ENCODE data around the gene TOMM40.
"Not testable (repeated sequence)": the region's sequence is repeated elsewhere in the genome, so short reads cannot be mapped to it uniquely, and the experiment has no call there.

The TOMM40 gene

DNA sequence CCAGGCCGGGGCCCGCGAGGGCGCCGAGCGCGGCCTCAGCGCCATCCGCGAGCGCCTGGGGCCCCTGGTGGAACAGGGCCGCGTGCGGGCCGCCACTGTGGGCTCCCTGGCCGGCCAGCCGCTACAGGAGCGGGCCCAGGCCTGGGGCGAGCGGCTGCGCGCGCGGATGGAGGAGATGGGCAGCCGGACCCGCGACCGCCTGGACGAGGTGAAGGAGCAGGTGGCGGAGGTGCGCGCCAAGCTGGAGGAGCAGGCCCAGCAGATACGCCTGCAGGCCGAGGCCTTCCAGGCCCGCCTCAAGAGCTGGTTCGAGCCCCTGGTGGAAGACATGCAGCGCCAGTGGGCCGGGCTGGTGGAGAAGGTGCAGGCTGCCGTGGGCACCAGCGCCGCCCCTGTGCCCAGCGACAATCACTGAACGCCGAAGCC, 17.8 kb downstream of the TOMM40 start:
- Histone ChIP-seq H4K8ac (ENCODE audit: low read depth, low read length) (no peak overlapping the region), H3K23ac (ENCODE audit: low read length) (no peak overlapping the region), H3K4me1 (ENCODE audit: control insufficient read depth in 1 of 2, insufficient read depth in 2 of 2, low read length in 2 of 2) (peaks cover 8 to 12% of the 10 kb centered on the region in 2 experiments), H3K79me2 (ENCODE audit: control insufficient read depth, insufficient read depth, low read length, poor library complexity) (peaks cover 4% of the 10 kb centered on the region), H3K18ac (ENCODE audit: low read length) (no peak overlapping the region), H3K36me3 (ENCODE audit: control insufficient read depth in 1 of 2, insufficient read depth in 2 of 2, low read length in 2 of 2) (peaks cover 24 to 26% of the 10 kb centered on the region in 2 experiments), H3K9me3 (ENCODE audit: insufficient read depth, low read depth, low read length) (no peaks in the 10 kb centered on the region), H3K79me1 (ENCODE audit: low read length) (peaks cover 10% of the 10 kb centered on the region), H2BK120ac (ENCODE audit: insufficient read depth, low read length, poor library complexity) (no peak overlapping the region), H3K27ac (ENCODE audit: low read depth, low read length) (no peak overlapping the region), H3K4me3 (ENCODE audit: low read depth, low read length) (no peak overlapping the region), H4K12ac (ENCODE audit: low read depth, low read length) (no peak overlapping the region), H2BK5ac (ENCODE audit: low read depth, low read length, poor library complexity) (no peak overlapping the region), H2AFZ (ENCODE audit: insufficient read depth, low read length, poor library complexity) (no peak overlapping the region), H4K91ac (ENCODE audit: low read depth, low read length) (no peak overlapping the region), H3K27me3 (ENCODE audit: insufficient read depth, low read length) (no peaks in the 10 kb centered on the region), H3K9ac (ENCODE audit: low read length) (no peak overlapping the region), H2BK12ac (ENCODE audit: low read length) (no peak overlapping the region), H2AK5ac (ENCODE audit: low read length) (no peak overlapping the region), H3K4ac (ENCODE audit: low read depth, low read length) (no peak overlapping the region), H3K14ac (ENCODE audit: low read length) (no peak overlapping the region), H3K4me2 (ENCODE audit: low read length) (no peak overlapping the region)
- WGBS (ENCODE audit: extremely low coverage, insufficient coverage, insufficient read length) = no CpG with 5 or more reads among the region's 44 CpGs
- no peak for DNase-seq

- Histone ChIP-seq H3K9me3 (ENCODE audit: insufficient read depth, low read depth, low read length) (no peaks in the 10 kb centered on the region), H3K4ac (ENCODE audit: low read depth, low read length) (no peak overlapping the region), H3K4me3 (ENCODE audit: low read depth, low read length) (no peak overlapping the region), H3K79me1 (ENCODE audit: low read length) (peaks cover 15% of the 10 kb centered on the region), H4K12ac (ENCODE audit: low read depth, low read length) (no peak overlapping the region), H3K4me2 (ENCODE audit: low read length) (no peak overlapping the region), H4K8ac (ENCODE audit: low read depth, low read length) (no peak overlapping the region), H2BK120ac (ENCODE audit: insufficient read depth, low read length, poor library complexity) (no peak overlapping the region), H3K27me3 (ENCODE audit: insufficient read depth, low read length) (no peaks in the 10 kb centered on the region), H3K79me2 (ENCODE audit: control insufficient read depth, insufficient read depth, low read length, poor library complexity) (peaks cover 4% of the 10 kb centered on the region), H3K14ac (ENCODE audit: low read length) (no peak overlapping the region), H3K27ac (ENCODE audit: low read depth, low read length) (no peak overlapping the region), H3K36me3 (ENCODE audit: control insufficient read depth in 1 of 2, insufficient read depth in 2 of 2, low read length in 2 of 2) (peaks cover 24 to 26% of the 10 kb centered on the region in 2 experiments), H3K23ac (ENCODE audit: low read length) (no peak overlapping the region), H2AFZ (ENCODE audit: insufficient read depth, low read length, poor library complexity) (no peak overlapping the region), H3K4me1 (ENCODE audit: control insufficient read depth in 1 of 2, insufficient read depth in 2 of 2, low read length in 2 of 2) (peaks cover 8 to 19% of the 10 kb centered on the region in 2 experiments), H2BK12ac (ENCODE audit: low read length) (no peak overlapping the region), H2BK5ac (ENCODE audit: low read depth, low read length, poor library complexity) (no peak overlapping the region), H4K91ac (ENCODE audit: low read depth, low read length) (no peak overlapping the region), H3K9ac (ENCODE audit: low read length) (no peak overlapping the region), H2AK5ac (ENCODE audit: low read length) (no peak overlapping the region), H3K18ac (ENCODE audit: low read length) (no peak overlapping the region)
- WGBS (ENCODE audit: extremely low coverage, insufficient coverage, insufficient read length) = no CpG with 5 or more reads among the region's 5 CpGs
- no peak for DNase-seq
These were observed 18.7 kb downstream of the TOMM40 start for GRCh38 chr19:44909775-44910174.

- DNase-seq; H3K79me2 ChIP-seq (ENCODE audit: control insufficient read depth, insufficient read depth, low read length, poor library complexity); H2BK120ac ChIP-seq (ENCODE audit: insufficient read depth, low read length, poor library complexity); H3K4ac ChIP-seq (ENCODE audit: low read depth, low read length); H4K91ac ChIP-seq (ENCODE audit: low read depth, low read length); H4K8ac ChIP-seq (ENCODE audit: low read depth, low read length); H3K4me3 ChIP-seq (ENCODE audit: low read depth, low read length); H3K9ac ChIP-seq (ENCODE audit: low read length); H3K27me3 ChIP-seq (ENCODE audit: insufficient read depth, low read length); H2AK5ac ChIP-seq (ENCODE audit: low read length); H3K9me3 ChIP-seq (ENCODE audit: insufficient read depth, low read depth, low read length); H3K14ac ChIP-seq (ENCODE audit: low read length); H3K4me2 ChIP-seq (ENCODE audit: low read length); H2BK5ac ChIP-seq (ENCODE audit: low read depth, low read length, poor library complexity); H2AFZ ChIP-seq (ENCODE audit: insufficient read depth, low read length, poor library complexity); H2BK12ac ChIP-seq (ENCODE audit: low read length); H3K18ac ChIP-seq (ENCODE audit: low read length); H3K79me1 ChIP-seq (ENCODE audit: low read length); H3K27ac ChIP-seq (ENCODE audit: low read depth, low read length); H3K23ac ChIP-seq (ENCODE audit: low read length); H4K12ac ChIP-seq (ENCODE audit: low read depth, low read length): not testable (repeated sequence)
- H3K36me3 ChIP-seq (ENCODE audit: control insufficient read depth in 1 of 2, insufficient read depth in 2 of 2, low read length in 2 of 2) = peaks cover 23 to 26% of the 10 kb centered on the region in 2 experiments
- H3K4me1 ChIP-seq (ENCODE audit: control insufficient read depth in 1 of 2, insufficient read depth in 2 of 2, low read length in 2 of 2) = peaks cover 8 to 14% of the 10 kb centered on the region in 2 experiments
- WGBS (ENCODE audit: extremely low coverage, insufficient coverage, insufficient read length) = no CpG with 5 or more reads among the region's 6 CpGs
These were observed 20.8 kb downstream of the TOMM40 start for GRCh38 chr19:44911896-44912295.

DNA sequence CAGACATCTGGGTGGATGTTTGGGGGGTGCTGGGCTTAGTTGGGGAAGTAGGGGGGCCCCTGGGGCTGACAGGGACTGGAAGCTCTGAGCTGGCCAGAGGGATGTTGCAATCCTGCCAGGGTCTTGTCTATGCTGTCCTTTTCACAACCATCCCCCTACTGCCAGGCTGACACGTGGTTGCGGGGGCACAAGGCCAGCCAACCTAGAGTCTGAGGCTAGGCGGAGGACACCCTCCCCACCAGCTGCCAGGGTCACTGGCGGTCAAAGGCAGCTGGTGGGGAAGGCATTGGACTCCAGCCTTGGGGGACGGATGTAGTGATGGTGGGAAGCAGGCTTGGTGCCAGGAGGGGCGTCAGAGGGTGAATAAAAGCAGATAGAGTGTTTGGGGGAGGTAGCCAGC, 21.8 kb downstream of the TOMM40 start:
- no peak overlapping the region for H3K23ac ChIP-seq (ENCODE audit: low read length)
- no peak overlapping the region for H2AK5ac ChIP-seq (ENCODE audit: low read length)
- H3K4me2 ChIP-seq (ENCODE audit: low read length) = no peak overlapping the region
- no peak overlapping the region for H3K4me3 ChIP-seq (ENCODE audit: low read depth, low read length)
- no peak overlapping the region for H4K8ac ChIP-seq (ENCODE audit: low read depth, low read length)
- H3K9me3 ChIP-seq (ENCODE audit: insufficient read depth, low read depth, low read length) = no peaks in the 10 kb centered on the region
- H3K18ac ChIP-seq (ENCODE audit: low read length) = no peak overlapping the region
- no peak overlapping the region for H3K27ac ChIP-seq (ENCODE audit: low read depth, low read length)
- no peak overlapping the region for H4K91ac ChIP-seq (ENCODE audit: low read depth, low read length)
- peaks cover 5 to 14% of the 10 kb centered on the region in 2 experiments for H3K4me1 ChIP-seq (ENCODE audit: control insufficient read depth in 1 of 2, insufficient read depth in 2 of 2, low read length in 2 of 2)
- peaks cover 9% of the 10 kb centered on the region for H3K79me1 ChIP-seq (ENCODE audit: low read length)
- no peak overlapping the region for H3K4ac ChIP-seq (ENCODE audit: low read depth, low read length)
- no peak overlapping the region for H2BK12ac ChIP-seq (ENCODE audit: low read length)
- H3K79me2 ChIP-seq (ENCODE audit: control insufficient read depth, insufficient read depth, low read length, poor library complexity) = no peaks in the 10 kb centered on the region
- H2BK120ac ChIP-seq (ENCODE audit: insufficient read depth, low read length, poor library complexity) = no peak overlapping the region
- no peak overlapping the region for H2AFZ ChIP-seq (ENCODE audit: insufficient read depth, low read length, poor library complexity)
- H3K27me3 ChIP-seq (ENCODE audit: insufficient read depth, low read length) = no peaks in the 10 kb centered on the region
- H3K9ac ChIP-seq (ENCODE audit: low read length) = no peak overlapping the region
- H3K14ac ChIP-seq (ENCODE audit: low read length) = no peak overlapping the region
- H3K36me3 ChIP-seq (ENCODE audit: control insufficient read depth in 1 of 2, insufficient read depth in 2 of 2, low read length in 2 of 2) = peaks cover 15 to 16% of the 10 kb centered on the region in 2 experiments
- no peak overlapping the region for H2BK5ac ChIP-seq (ENCODE audit: low read depth, low read length, poor library complexity)
- no peak for DNase-seq
- WGBS (ENCODE audit: extremely low coverage, insufficient coverage, insufficient read length) = no CpG with 5 or more reads among the region's 6 CpGs
- no peak overlapping the region for H4K12ac ChIP-seq (ENCODE audit: low read depth, low read length)

All from trophoblast cell (in vitro differentiated cells and primary cell).